Measurements from ENCODE around the gene CACNA1C.

The CACNA1C gene

DNA sequence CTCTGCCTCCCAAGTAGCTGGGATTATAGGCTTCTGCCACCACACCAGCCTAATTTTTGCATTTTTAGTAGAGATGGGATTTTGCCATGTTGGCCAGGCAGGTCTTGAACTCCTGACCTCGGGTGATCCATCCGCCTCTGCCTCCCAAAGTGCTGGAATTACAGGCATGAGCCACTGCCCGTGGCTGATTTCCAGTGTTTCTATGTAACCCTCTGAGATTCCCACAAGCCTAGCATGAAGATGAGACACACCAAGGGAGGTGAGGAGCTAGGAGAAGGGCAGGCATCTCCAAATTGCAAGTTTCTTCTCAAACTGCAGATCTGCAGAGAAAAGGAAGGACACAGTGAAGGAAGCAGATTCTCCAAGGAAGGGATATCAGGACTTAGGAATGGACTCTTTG, 125.0 kb downstream of the CACNA1C start:
- H2AFZ ChIP-seq (ENCODE audit: low read depth, low read length): no peak overlapping the region
- H4K20me1 ChIP-seq (ENCODE audit: insufficient read depth, low read length): 0 out of 2 replicates have a peak, but pooled peaks cover 4% of the 10 kb centered on the region
- H3K4me1 ChIP-seq (ENCODE audit: insufficient read depth, low read length): no peaks in the 10 kb centered on the region
- no peak for TF ChIP-seq EZH2 (IDR thresholded peaks at IDR 0.05; ENCODE audit: borderline replicate concordance, low read depth, low read length, severe bottlenecking)
- TF ChIP-seq, protein P1, sequence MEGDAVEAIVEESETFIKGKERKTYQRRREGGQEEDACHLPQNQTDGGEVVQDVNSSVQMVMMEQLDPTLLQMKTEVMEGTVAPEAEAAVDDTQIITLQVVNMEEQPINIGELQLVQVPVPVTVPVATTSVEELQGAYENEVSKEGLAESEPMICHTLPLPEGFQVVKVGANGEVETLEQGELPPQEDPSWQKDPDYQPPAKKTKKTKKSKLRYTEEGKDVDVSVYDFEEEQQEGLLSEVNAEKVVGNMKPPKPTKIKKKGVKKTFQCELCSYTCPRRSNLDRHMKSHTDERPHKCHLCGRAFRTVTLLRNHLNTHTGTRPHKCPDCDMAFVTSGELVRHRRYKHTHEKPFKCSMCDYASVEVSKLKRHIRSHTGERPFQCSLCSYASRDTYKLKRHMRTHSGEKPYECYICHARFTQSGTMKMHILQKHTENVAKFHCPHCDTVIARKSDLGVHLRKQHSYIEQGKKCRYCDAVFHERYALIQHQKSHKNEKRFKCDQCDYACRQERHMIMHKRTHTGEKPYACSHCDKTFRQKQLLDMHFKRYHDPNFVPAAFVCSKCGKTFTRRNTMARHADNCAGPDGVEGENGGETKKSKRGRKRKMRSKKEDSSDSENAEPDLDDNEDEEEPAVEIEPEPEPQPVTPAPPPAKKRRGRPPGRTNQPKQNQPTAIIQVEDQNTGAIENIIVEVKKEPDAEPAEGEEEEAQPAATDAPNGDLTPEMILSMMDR (IDR thresholded peaks at IDR 0.05; ENCODE audit: borderline replicate concordance, extremely low read depth, low read length, poor library complexity, severe bottlenecking): no peak
- H3K27ac ChIP-seq (ENCODE audit: low read length): no peak overlapping the region
- DNase-seq (no peak), ATAC-seq (ENCODE audit: insufficient read depth, low read depth) (no peak)
- H3K27me3 ChIP-seq (ENCODE audit: insufficient read depth, low read length, poor library complexity): peaks cover 27% of the 10 kb centered on the region
- H3K36me3 ChIP-seq (ENCODE audit: insufficient read depth, low read length): no peaks in the 10 kb centered on the region
- no peaks in the 10 kb centered on the region for H3K9me3 ChIP-seq (ENCODE audit: insufficient read depth, low read length, severe bottlenecking)
- no peaks in the 10 kb centered on the region for H3K79me2 ChIP-seq (ENCODE audit: insufficient read depth, low read length)
- H3K4me3 ChIP-seq (ENCODE audit: low read depth in 1 of 2, low read length in 2 of 2): no peak overlapping the region
- no peak overlapping the region for H3K9ac ChIP-seq (ENCODE audit: low read depth, low read length)
- no peak overlapping the region for H3K4me2 ChIP-seq (ENCODE audit: insufficient read depth, low read length)

DNA sequence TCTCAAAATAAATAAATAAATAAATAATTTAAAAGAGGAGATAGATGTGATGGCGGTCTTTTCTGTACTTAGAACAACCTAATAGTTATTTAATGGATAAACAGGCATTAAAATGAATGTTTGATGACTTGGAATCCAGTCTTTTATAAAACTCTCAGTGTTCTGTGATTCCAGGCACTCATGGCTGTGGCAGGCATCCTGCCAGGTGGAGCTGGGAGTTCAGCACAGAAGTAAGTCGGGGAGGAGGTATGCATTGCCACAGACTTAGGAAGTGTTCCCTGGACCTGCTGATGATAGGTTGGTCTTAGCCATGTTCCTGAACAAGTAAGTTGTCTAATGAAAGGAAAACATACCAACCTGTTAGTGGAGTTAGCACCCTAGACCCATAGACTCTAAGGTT, 126.3 kb downstream of the CACNA1C start:
- no peak for ATAC-seq (ENCODE audit: insufficient read depth, low read depth)
- DNase-seq: no peak
- no peaks in the 10 kb centered on the region for H3K79me2 ChIP-seq (ENCODE audit: insufficient read depth, low read length)
- no peaks in the 10 kb centered on the region for H3K4me1 ChIP-seq (ENCODE audit: insufficient read depth, low read length)
- no peak overlapping the region for H3K4me3 ChIP-seq (ENCODE audit: low read depth in 1 of 2, low read length in 2 of 2)
- no peak overlapping the region for H3K4me2 ChIP-seq (ENCODE audit: insufficient read depth, low read length)
- H3K9me3 ChIP-seq (ENCODE audit: insufficient read depth, low read length, severe bottlenecking): no peaks in the 10 kb centered on the region
- no peak overlapping the region for H3K9ac ChIP-seq (ENCODE audit: low read depth, low read length)
- no peak overlapping the region for H2AFZ ChIP-seq (ENCODE audit: low read depth, low read length)
- H3K27me3 ChIP-seq (ENCODE audit: insufficient read depth, low read length, poor library complexity): peaks cover 23% of the 10 kb centered on the region
- no peaks in the 10 kb centered on the region for H3K36me3 ChIP-seq (ENCODE audit: insufficient read depth, low read length)
- 0 out of 2 replicates have a peak, but pooled peaks cover 4% of the 10 kb centered on the region for H4K20me1 ChIP-seq (ENCODE audit: insufficient read depth, low read length)
- TF ChIP-seq, protein P1 (IDR thresholded peaks at IDR 0.05; ENCODE audit: borderline replicate concordance, extremely low read depth, low read length, poor library complexity, severe bottlenecking): no peak
- no peak for TF ChIP-seq EZH2 (IDR thresholded peaks at IDR 0.05; ENCODE audit: borderline replicate concordance, low read depth, low read length, severe bottlenecking)
- no peak overlapping the region for H3K27ac ChIP-seq (ENCODE audit: low read length)

DNA sequence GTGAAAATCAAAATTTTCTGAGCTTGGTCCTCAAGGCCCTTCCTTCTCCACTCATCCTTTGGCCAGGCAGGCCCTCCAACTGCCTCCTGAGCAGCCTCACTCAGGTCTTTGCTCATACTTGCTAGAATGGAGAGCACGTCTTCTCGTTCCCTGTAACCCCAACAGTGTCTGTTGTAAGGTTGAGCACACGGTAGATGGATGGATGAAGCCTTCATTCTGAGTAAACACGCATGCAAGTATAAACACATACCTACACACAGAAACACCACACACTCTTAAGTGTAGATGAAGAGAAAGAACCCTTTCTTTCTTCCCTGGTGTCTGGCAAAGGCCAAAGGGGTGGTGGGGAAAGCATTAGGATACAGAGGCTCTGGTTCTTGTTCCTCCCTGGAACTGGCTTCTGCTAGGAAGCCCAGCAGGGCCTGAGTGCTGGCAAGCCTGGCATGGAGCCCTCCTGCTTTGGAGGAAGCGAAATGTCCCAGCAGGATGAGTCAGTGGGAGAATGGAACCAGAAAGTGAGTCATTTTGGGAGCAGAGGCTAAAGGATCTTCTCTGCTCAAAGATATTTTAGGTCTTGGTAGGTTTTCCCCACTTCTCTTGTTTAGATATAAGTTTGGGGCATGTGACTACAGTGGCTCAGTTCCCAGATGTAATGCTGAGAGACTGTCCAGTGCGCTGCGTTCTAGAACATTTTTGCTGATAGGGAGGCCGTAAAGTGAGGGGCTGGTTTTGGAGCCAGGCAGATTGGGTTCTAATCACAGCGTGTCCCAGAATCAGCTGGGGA, 127.4 kb downstream of the CACNA1C start:
- Histone ChIP-seq H3K4me3 (ENCODE audit: low read depth in 1 of 2, low read length in 2 of 2) (no peak overlapping the region), H3K4me1 (ENCODE audit: insufficient read depth, low read length) (no peaks in the 10 kb centered on the region), H3K27me3 (ENCODE audit: insufficient read depth, low read length, poor library complexity) (peaks cover 22% of the 10 kb centered on the region), H3K4me2 (ENCODE audit: insufficient read depth, low read length) (no peak overlapping the region), H4K20me1 (ENCODE audit: insufficient read depth, low read length) (0 out of 2 replicates have a peak, but pooled peaks cover 4% of the 10 kb centered on the region), H3K79me2 (ENCODE audit: insufficient read depth, low read length) (no peaks in the 10 kb centered on the region), H3K9ac (ENCODE audit: low read depth, low read length) (no peak overlapping the region), H3K36me3 (ENCODE audit: insufficient read depth, low read length) (no peaks in the 10 kb centered on the region), H2AFZ (ENCODE audit: low read depth, low read length) (no peak overlapping the region), H3K27ac (ENCODE audit: low read length) (no peak overlapping the region), H3K9me3 (ENCODE audit: insufficient read depth, low read length, severe bottlenecking) (no peaks in the 10 kb centered on the region)
- ATAC-seq (ENCODE audit: insufficient read depth, low read depth) (no peak), DNase-seq (no peak)
- TF ChIP-seq EZH2 (IDR thresholded peaks at IDR 0.05; ENCODE audit: borderline replicate concordance, low read depth, low read length, severe bottlenecking): no peak
- TF ChIP-seq, protein P1 (IDR thresholded peaks at IDR 0.05; ENCODE audit: borderline replicate concordance, extremely low read depth, low read length, poor library complexity, severe bottlenecking): no peak

All from DND-41 (cell line).